Measurements from ENCODE around the gene PLCB1. TPM values are rescaled to one million over a fixed set of nuclear protein-coding genes. Genes with fewer than 3 reads are reported as not detected.

Gene PLCB1
- total RNA-seq, 4 donors from 2014 or later: 7.2 to 28.1 (median 9.6) TPM

DNA sequence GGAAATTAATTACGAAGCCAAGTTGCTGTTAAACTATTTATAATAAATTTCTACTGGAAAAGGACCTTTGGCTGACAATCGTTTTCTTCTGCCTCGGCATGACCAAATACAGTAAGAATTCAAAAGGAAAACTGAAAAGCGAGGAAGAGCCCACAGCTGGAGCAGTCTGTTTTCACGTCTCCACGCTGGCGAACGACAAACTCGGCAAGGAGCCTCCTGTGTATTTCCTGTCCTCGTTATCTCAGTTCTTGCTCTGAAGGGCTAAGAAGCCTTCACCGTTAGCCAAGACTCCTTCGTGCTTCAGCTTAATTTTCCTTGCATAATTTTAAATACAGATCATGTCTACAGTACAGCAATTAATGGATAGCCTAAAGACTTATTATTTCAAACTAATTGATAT lies 722.5 kb downstream of the PLCB1 start:
- no peak for DNase-seq
- no peaks in the 10 kb centered on the region for H3K4me1 ChIP-seq
- TF ChIP-seq POLR2A (IDR thresholded peaks at IDR 0.05): no peak
- TF ChIP-seq CTCF (IDR thresholded peaks at IDR 0.05): no peak

DNA sequence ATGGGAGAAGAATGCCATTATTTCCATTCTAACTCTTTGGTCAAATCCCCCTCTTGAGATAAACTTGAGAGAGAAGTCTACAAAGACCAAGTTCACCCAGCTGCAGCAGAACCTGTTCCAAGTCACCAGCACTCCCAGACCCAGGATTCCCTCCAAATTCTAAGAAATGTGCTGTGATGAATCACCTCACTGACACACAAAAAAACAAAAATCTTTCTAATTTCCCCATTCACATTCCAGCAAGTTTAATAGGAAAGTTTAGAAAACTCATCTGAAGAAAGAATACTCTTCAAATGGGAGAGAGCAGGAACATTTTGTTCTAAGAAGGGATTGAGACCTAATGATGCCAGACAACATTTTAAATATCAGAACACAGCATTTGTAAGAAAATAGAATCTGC lies 723.2 kb downstream of the PLCB1 start:
- no peak for DNase-seq
- no peaks in the 10 kb centered on the region for H3K36me3 ChIP-seq
- H3K4me3 ChIP-seq: no peak overlapping the region
- H3K27me3 ChIP-seq: no peaks in the 10 kb centered on the region
- H3K27ac ChIP-seq: peak overlapping the region in 1 of 4 donors; percentile 50
- no peaks in the 10 kb centered on the region for H3K4me1 ChIP-seq
- no peaks in the 10 kb centered on the region for H3K9me3 ChIP-seq
- TF ChIP-seq POLR2A (IDR thresholded peaks at IDR 0.05) (no peak), CTCF (IDR thresholded peaks at IDR 0.05) (no peak)

More for the DNA sequence above, 722.5 kb downstream of the PLCB1 start:
- Histone ChIP-seq H3K9me3 (no peaks in the 10 kb centered on the region), H3K27ac (peak overlapping the region in 1 of 4 donors; percentile 50), H3K4me3 (no peak overlapping the region), H3K36me3 (no peaks in the 10 kb centered on the region), H3K27me3 (no peaks in the 10 kb centered on the region)

DNA sequence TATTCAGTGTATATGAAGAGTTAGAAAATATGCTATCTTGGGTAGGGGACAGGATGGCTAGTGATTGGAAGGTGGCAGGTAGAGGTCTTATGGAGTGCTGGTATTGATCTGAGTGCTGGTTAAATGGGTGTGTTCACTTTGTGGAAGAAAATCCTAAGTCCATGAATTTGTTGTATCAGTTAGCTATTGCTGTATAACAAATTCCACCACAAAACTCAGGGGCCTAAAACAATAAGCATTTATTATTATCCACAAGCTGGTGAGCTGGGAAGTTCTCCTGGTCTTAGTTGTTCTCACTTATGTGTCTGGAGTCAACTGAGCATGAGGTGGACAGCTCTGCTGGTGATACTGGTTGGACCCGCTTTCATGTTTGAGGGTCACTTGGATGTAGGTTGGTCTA lies 724.6 kb downstream of the PLCB1 start:
- H3K4me3 ChIP-seq: no peak overlapping the region
- no peaks in the 10 kb centered on the region for H3K4me1 ChIP-seq
- H3K9me3 ChIP-seq: no peaks in the 10 kb centered on the region
- no peak for TF ChIP-seq CTCF (IDR thresholded peaks at IDR 0.05)
- TF ChIP-seq POLR2A (IDR thresholded peaks at IDR 0.05): no peak
- H3K36me3 ChIP-seq: no peaks in the 10 kb centered on the region
- H3K27ac ChIP-seq: no peak overlapping the region
- H3K27me3 ChIP-seq: no peaks in the 10 kb centered on the region
- no peak for DNase-seq

DNA sequence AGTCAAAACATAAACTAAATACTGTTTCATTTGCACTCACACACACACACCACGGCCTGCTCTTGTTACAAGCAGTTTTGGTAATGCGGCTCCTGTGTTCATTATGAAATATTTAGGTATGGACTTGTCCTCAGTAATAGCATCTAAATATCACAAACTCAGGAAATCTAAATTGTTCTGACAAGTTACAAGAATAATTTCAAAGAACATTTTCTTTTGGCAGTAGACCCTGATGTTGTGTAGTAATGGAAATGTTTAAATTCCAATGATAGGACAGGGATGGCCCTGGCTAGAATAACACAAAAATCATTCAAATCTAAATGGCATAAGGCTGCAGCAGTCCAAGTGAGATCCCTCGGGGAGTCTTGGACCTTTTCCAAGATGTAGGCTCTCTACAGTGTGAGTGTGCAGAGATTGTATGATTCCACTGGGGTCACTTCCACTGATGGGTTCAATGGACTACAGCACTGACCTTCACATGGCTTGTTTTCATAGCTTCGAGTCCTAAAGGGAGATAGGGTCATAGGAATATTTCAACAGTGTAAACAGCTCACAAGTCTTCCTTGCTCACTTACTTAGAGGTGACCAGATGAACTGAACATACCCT lies 726.2 kb downstream of the PLCB1 start:
- Histone ChIP-seq H3K4me3 (no peak overlapping the region), H3K9me3 (no peaks in the 10 kb centered on the region), H3K4me1 (no peaks in the 10 kb centered on the region), H3K36me3 (no peaks in the 10 kb centered on the region), H3K27ac (no peak overlapping the region), H3K27me3 (no peaks in the 10 kb centered on the region)
- no peak for TF ChIP-seq CTCF (IDR thresholded peaks at IDR 0.05)
- no peak for TF ChIP-seq POLR2A (IDR thresholded peaks at IDR 0.05)
- DNase-seq: no peak

DNA sequence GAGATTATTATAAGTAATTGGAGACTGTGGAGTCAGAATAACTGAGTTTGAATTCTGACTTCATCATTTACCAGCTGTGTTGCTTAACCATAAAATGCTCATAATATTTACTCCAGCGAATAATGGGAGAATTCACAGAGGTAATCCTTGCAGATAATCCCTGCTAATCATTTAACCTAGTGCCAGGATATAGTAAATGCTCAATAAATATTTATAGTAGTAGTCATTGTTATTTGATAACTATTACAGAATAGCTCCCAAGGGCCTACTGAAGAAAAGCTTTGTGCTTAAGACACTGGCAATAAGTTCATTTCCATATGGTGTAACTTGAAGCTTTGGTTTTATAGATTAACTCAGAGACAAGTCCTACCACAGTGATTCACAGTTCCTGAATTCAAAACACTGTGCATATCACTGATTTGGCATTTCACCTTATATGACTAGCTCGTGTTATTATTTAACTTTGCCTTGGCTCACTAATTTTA lies 728.0 kb downstream of the PLCB1 start:
- H3K27ac ChIP-seq: no peak overlapping the region
- no peak for DNase-seq
- H3K27me3 ChIP-seq: no peaks in the 10 kb centered on the region
- H3K9me3 ChIP-seq: no peaks in the 10 kb centered on the region
- H3K4me3 ChIP-seq: no peak overlapping the region
- no peaks in the 10 kb centered on the region for H3K4me1 ChIP-seq
- H3K36me3 ChIP-seq: no peaks in the 10 kb centered on the region
- TF ChIP-seq POLR2A (IDR thresholded peaks at IDR 0.05) (no peak), CTCF (IDR thresholded peaks at IDR 0.05) (no peak)

- TF ChIP-seq POLR2A (IDR thresholded peaks at IDR 0.05) (no peak), CTCF (IDR thresholded peaks at IDR 0.05) (no peak)
- no peak for DNase-seq
- H3K36me3 ChIP-seq: no peaks in the 10 kb centered on the region
- no peaks in the 10 kb centered on the region for H3K4me1 ChIP-seq
- no peaks in the 10 kb centered on the region for H3K9me3 ChIP-seq
- no peak overlapping the region for H3K4me3 ChIP-seq
- no peak overlapping the region for H3K27ac ChIP-seq
- no peaks in the 10 kb centered on the region for H3K27me3 ChIP-seq
Observed at GRCh38 chr20:8862092-8862491, 730.0 kb downstream of the PLCB1 start.

Measured in Peyer's patch (tissue), 4 donors.